ENCODE measurements around the gene EHD2.
"Not testable (repeated sequence)": the region's sequence is repeated elsewhere in the genome, so short reads cannot be mapped to it uniquely, and the experiment has no call there.

EHD2 gene

GRCh38 chr19:47768604-47769003 is 55.4 kb downstream of the EHD2 start:
- DNase-seq (ENCODE audit: low read depth, low spot score): no peak

- no peak for DNase-seq (ENCODE audit: low read depth, low spot score)
Observed at GRCh38 chr19:47769534-47769933, 56.3 kb downstream of the EHD2 start.

GRCh38 chr19:47771291-47771690 is 58.1 kb downstream of the EHD2 start:
- not testable (repeated sequence) for DNase-seq (ENCODE audit: low read depth, low spot score)

DNA sequence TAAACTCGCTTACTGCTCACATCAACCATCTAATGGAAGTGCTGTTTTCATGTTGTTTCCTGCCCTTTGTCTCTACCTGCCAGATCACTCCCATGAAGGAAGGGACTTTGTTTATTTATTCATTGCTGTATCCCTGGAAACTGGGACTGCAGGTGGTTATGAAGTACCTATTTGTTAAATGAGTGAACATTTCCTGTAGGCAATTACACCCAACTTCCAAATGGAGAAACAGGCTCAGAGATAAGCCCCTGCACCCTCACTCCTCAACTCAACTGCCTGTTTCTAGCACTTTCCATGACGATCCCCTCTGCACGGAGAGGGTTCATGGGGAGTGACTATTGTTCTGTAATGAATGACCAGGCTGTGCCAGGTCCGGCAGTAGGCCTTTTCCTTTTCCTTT is 63.3 kb downstream of the EHD2 start:
- no peak for DNase-seq (ENCODE audit: low read depth, low spot score)

GRCh38 chr19:47777245-47778048 is 64.2 kb downstream of the EHD2 start:
- DNase-seq (ENCODE audit: low read depth, low spot score): not testable (repeated sequence)

DNA sequence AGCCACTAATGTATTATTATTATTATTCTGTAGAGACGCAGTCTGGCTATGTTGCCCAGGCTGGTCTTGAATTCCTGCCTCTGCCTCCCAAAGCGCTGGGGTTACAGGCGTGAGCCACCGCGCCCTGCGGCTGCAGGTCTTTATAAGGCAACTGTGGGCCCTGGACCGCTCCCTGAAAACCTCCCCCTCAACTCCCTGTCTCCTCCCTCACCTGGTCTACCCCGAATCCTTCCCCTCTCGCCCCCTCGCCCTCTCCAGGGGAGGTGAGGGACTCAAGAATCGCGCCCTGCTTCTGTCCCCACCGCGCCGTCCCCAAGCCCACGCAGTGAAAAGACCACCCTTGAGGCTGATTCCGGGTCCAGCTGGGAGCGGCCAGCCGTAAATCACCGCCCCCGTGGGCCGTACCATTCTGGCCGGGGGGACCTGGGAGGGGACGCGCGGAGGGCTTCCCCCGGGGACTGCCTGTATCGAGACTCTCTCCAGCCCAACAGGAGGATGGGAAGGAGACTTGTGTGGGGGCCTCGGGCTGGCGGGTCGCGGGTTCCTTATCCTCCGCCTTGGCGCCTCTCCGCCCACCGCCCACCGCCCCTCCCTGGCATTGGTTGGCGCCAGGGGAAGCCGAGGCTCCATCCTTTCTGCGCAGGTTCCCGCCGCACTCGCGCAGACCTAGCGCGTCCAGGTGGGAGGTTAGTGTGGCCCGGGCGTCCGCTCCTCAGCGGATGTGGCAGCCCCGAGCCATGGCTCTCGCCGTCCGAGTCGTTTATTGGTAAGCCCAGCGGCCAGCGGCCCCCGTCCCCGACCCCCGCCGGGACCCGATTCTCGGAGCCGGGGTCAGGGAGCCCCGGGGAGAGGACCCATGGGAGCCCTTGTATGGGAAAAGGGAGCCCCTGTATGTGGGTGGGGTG is 65.1 kb downstream of the EHD2 start, which contains the start of gene SELENOW:
TSS of gene SELENOW (plus strand) at position 655 of the 905 bp plus-strand sequence. CDS start at position 738, 83 bp downstream.
- peak; percentile 49 for DNase-seq (ENCODE audit: low read depth, low spot score)

GRCh38 chr19:47778954-47779351 is 65.7 kb downstream of the EHD2 start:
- DNase-seq (ENCODE audit: low read depth, low spot score): no peak

DNA sequence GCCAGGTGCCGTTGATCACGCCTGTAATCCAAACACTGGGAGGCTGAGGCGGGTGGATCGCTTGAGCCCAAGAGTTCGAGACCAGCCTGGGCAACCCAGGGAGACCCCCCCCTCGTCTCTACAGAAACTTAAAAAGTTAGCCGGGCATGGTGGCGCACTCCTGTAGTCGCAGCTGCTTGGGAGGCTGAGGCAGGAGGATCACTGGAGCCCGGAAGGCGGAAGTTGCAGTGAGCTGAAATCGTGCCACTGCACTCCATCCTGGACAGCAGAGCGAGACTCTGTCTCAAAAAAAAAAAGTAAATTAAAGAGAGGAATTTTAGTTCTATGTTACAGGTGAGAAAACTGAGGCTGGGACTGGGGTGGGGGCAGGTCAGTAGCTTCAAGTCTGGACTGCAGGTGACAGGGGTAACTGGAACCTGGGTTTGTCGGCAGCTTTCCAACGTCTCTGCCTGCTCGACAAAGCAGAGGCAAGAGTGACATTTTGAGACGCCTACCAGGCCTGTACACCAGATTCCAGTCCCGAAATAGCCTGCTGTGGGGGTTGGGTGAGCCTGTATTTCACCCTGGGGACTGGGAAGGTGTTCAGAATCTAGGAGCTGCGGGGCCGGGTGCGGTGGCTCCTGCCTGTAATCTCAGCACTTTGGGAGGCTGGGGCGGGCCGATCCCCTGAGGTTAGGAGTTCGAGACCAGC is 66.4 kb downstream of the EHD2 start:
- DNase-seq (ENCODE audit: low read depth, low spot score): no peak

- no peak for DNase-seq (ENCODE audit: low read depth, low spot score)
Observed at GRCh38 chr19:47780215-47780551, 67.0 kb downstream of the EHD2 start.

- no peak for DNase-seq (ENCODE audit: low read depth, low spot score)
Observed at GRCh38 chr19:47781590-47782262, 68.5 kb downstream of the EHD2 start.

DNA sequence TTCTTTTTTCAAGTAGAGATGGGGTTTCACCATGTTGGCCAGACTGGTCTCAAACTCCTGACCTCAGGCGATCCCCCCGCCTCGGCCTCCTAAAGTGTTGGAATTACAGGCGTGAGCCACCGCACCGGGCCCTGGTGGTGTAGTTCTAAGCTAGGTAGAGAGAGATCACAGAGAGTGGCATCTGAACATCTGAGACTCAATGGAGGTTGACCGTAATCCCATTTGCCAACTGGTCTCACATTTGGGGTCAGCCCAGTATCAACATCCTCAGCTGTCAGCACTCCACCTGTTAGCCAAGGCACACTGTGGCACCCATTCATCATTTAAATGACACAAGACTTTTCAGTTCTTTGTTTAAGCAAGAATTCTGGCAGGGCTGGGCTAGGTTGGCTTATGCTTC is 73.3 kb downstream of the EHD2 start:
- no peak for DNase-seq (ENCODE audit: low read depth, low spot score)

DNA sequence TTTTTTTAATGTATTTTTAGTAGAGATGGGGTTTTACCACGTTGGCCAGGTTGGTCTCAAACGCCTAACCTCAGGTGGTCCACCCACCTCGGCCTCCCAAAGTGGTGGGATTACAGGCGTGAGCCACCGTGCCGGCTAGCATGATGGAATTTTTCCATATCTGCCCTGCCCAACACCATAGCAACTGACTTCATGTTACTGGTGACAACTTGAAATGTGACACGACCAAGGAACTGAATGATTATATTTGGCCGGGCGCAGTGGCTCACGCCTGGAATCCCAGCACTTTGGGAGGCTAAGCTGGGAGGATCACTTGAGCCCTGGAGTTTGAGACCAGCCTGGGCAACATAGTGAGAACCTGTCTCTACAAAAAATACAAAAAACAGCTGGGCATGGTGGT is 74.1 kb downstream of the EHD2 start:
- not testable (repeated sequence) for DNase-seq (ENCODE audit: low read depth, low spot score)

- not testable (repeated sequence) for DNase-seq (ENCODE audit: low read depth, low spot score)
Observed at GRCh38 chr19:47789811-47790210, 76.6 kb downstream of the EHD2 start.

GRCh38 chr19:47790398-47790814 is 77.2 kb downstream of the EHD2 start:
- DNase-seq (ENCODE audit: low read depth, low spot score): peak; percentile 70

- DNase-seq (ENCODE audit: low read depth, low spot score): no peak
Observed at GRCh38 chr19:47792616-47793015, 79.4 kb downstream of the EHD2 start.
